GM12878 (cell line): Measurements from ENCODE around the gene SLC15A5.

Source experiments
- EGR1 ChIP-seq, 2 experiments: IDR thresholded peaks; 1 replicate in 1 of 2; 2 replicates in 1 of 2; pipeline ENCODE4 v1.6.1; 2011 to 2012; ENCODE audit warnings: low read depth in 2 of 2, low read length in 2 of 2, borderline replicate concordance in 1 of 2, mild to moderate bottlenecking in 1 of 2, moderate library complexity in 1 of 2
- ETV6 ChIP-seq, 2 experiments: fragments of 450-650 bp in 1 of 2; IDR thresholded peaks in 1 of 2; conservative IDR thresholded peaks in 1 of 2; 2 replicates each; pipeline ENCODE4 v1.6.1; 2014; ENCODE audit warnings: antibody characterized with exemption in 1 of 2, borderline replicate concordance in 1 of 2, low read depth in 1 of 2, mild to moderate bottlenecking in 1 of 2, moderate library complexity in 1 of 2
- GABPA ChIP-seq: IDR thresholded peaks from 2 replicates; pipeline ENCODE4 v1.6.1; 2014; ENCODE audit warnings: antibody characterized with exemption, low read depth, mild to moderate bottlenecking, inconsistent platforms
- JUND ChIP-seq: IDR thresholded peaks from 2 replicates; pipeline ENCODE4 v1.6.1; 2012; ENCODE audit warnings: low read depth, mild to moderate bottlenecking, low read length, improper control_type of control experiment, moderate library complexity
- MTA2 ChIP-seq: fragments of 450-650 bp; IDR thresholded peaks from 2 replicates; pipeline ENCODE4 v1.6.1; 2016; ENCODE audit warnings: low read depth, mild to moderate bottlenecking, moderate library complexity
- POLR2A ChIP-seq: IDR thresholded peaks from 2 replicates; pipeline ENCODE4 v1.6.1; 2011; ENCODE audit warnings: low read depth, mild to moderate bottlenecking, low read length
- RFX5 ChIP-seq: IDR thresholded peaks from 2 replicates; pipeline ENCODE4 v1.6.1; 2011; ENCODE audit warnings: low read depth, low read length, improper control_type of control experiment
- SREBF1 ChIP-seq: IDR thresholded peaks from 2 replicates; pipeline ENCODE4 v1.6.1; 2012; ENCODE audit warnings: mild to moderate bottlenecking, low read length
- TBL1XR1 ChIP-seq: IDR thresholded peaks from 2 replicates; pipeline ENCODE4 v1.6.1; 2012; ENCODE audit warnings: low read depth, low read length, improper control_type of control experiment
- TCF12 ChIP-seq: IDR thresholded peaks from 2 replicates; pipeline ENCODE4 v1.6.1; 2011; ENCODE audit warnings: low read depth, mild to moderate bottlenecking, low read length
- USF2 ChIP-seq: IDR thresholded peaks from 2 replicates; pipeline ENCODE4 v1.6.1; 2011; ENCODE audit warnings: low read depth, low read length, improper control_type of control experiment, borderline replicate concordance
- TF ChIP-seq, protein P1 (sequence below), 3 experiments: IDR thresholded peaks in 2 of 3; conservative IDR thresholded peaks in 1 of 3; 2 replicates each; pipeline ENCODE4 v1.5.1; 2011; ENCODE audit warnings: low read depth in 3 of 3, low read length in 3 of 3, mild to moderate bottlenecking in 3 of 3, control low read depth in 2 of 3, moderate library complexity in 2 of 3, inconsistent platforms in 1 of 3, mixed read lengths in 1 of 3; ENCODE audit not compliant: control insufficient read depth in 2 of 3, insufficient read depth in 1 of 3; ENCODE audit errors: extremely low read depth in 1 of 3
- TF ChIP-seq, protein P2 (sequence below): IDR thresholded peaks from 2 replicates; pipeline ENCODE4 v1.6.1; 2012; ENCODE audit warnings: low read length, inconsistent platforms

DNA sequence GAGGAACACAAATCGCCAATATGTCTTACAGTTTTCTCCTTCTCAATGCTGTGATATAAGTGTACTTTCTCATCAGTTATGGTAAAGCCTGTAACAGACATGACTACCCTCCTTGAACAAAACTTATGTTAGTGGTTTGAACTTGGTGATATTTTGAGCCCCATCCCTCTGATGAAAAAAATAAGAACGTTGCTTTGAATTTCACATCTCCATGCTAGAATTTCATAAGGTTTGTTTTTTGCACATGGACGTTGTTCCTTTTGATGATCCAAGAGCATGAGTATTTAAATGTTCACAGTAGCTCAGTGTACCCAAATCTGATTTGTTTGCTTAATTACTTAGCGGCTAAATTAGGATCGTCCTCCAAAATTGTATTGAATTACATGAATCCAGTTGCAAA is at the start of gene SLC15A5:
- TF ChIP-seq, protein P1, sequence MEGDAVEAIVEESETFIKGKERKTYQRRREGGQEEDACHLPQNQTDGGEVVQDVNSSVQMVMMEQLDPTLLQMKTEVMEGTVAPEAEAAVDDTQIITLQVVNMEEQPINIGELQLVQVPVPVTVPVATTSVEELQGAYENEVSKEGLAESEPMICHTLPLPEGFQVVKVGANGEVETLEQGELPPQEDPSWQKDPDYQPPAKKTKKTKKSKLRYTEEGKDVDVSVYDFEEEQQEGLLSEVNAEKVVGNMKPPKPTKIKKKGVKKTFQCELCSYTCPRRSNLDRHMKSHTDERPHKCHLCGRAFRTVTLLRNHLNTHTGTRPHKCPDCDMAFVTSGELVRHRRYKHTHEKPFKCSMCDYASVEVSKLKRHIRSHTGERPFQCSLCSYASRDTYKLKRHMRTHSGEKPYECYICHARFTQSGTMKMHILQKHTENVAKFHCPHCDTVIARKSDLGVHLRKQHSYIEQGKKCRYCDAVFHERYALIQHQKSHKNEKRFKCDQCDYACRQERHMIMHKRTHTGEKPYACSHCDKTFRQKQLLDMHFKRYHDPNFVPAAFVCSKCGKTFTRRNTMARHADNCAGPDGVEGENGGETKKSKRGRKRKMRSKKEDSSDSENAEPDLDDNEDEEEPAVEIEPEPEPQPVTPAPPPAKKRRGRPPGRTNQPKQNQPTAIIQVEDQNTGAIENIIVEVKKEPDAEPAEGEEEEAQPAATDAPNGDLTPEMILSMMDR (IDR thresholded peaks at IDR 0.05 in 2 of 3, conservative IDR thresholded peaks at IDR 0.05 in 1 of 3; ENCODE audit: control insufficient read depth in 2 of 3, extremely low read depth in 1 of 3, insufficient read depth in 1 of 3, low read depth in 3 of 3, low read length in 3 of 3): no peak
- TF ChIP-seq RFX5: no peak
- TF ChIP-seq TBL1XR1: no peak
- no peak for TF ChIP-seq SREBF1
- TF ChIP-seq ETV6 (conservative IDR thresholded peaks at IDR 0.05 in 1 of 2, IDR thresholded peaks at IDR 0.05 in 1 of 2; ENCODE audit: borderline replicate concordance in 1 of 2, low read depth in 1 of 2): no peak
- TF ChIP-seq, protein P2, sequence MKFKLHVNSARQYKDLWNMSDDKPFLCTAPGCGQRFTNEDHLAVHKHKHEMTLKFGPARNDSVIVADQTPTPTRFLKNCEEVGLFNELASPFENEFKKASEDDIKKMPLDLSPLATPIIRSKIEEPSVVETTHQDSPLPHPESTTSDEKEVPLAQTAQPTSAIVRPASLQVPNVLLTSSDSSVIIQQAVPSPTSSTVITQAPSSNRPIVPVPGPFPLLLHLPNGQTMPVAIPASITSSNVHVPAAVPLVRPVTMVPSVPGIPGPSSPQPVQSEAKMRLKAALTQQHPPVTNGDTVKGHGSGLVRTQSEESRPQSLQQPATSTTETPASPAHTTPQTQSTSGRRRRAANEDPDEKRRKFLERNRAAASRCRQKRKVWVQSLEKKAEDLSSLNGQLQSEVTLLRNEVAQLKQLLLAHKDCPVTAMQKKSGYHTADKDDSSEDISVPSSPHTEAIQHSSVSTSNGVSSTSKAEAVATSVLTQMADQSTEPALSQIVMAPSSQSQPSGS: no peak
- TF ChIP-seq USF2: no peak
- no peak for TF ChIP-seq GABPA
- no peak for TF ChIP-seq EGR1 (IDR thresholded peaks at IDR 0.05; ENCODE audit: borderline replicate concordance in 1 of 2, low read depth in 2 of 2, low read length in 2 of 2)
- TF ChIP-seq MTA2: no peak
- no peak for TF ChIP-seq JUND
- no peak for TF ChIP-seq POLR2A
- TF ChIP-seq TCF12: no peak
